Measurements from ENCODE around the gene CSRNP2. TPM values are rescaled to one million over a fixed set of nuclear protein-coding genes. Genes with fewer than 3 reads are reported as not detected.

Gene CSRNP2
- total and polyA plus RNA-seq, 2 of the 8 experiments (the other 6 are each of a cell fraction or from before 2014, with no cell fraction given), result 13.7 to 34.0 TPM

DNA sequence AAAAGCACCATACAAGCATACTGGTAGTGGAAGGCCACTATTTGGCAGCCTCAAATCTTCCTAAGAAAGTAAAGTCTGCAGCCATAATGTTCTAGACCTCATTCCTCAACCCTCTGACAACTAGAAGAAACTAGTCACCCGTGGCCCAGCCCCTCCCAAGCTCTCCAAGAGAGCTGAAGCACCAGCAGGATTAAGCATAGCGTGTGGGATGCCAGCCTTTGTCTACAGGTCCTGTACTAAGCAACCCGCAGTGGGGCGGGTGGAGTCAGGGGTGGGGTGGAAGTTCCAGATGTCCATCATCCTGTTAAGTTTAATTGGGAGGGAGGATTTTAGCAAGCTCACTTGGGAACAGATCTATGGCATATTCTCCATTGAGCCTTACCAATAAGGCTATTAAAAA lies 71.4 kb downstream of the CSRNP2 start:
- Histone ChIP-seq H3K4me1 (replicated peaks in 1 of 4; ENCODE audit: control insufficient read depth in 3 of 4, insufficient read depth in 4 of 4, low read length in 3 of 4) (peaks cover 0 to 4% (median 2%) of the 10 kb centered on the region in 4 experiments; a peak in 3 of 7 replicates), H3K18ac (ENCODE audit: extremely low read depth, low read length) (no peak overlapping the region), H3K79me2 (ENCODE audit: control insufficient read depth in 1 of 2, insufficient read depth in 2 of 2, low read length in 2 of 2) (peaks cover 0 to 56% of the 10 kb centered on the region in 2 experiments; a peak in 2 of 4 replicates), H3K27me3 (replicated peaks in 1 of 4; ENCODE audit: control insufficient read depth in 3 of 4, extremely low read depth in 1 of 4, insufficient read depth in 3 of 4, low read length in 3 of 4) (no peaks in the 10 kb centered on the region), H3K27ac (ENCODE audit: low read depth, low read length) (no peak overlapping the region), H4K5ac (ENCODE audit: insufficient read length, low read depth, low read length) (no peak overlapping the region), H2BK5ac (ENCODE audit: low read depth, low read length) (no peak overlapping the region), H3K9ac (replicated peaks in 1 of 4; ENCODE audit: extremely low read depth in 1 of 4, low read depth in 3 of 4, low read length in 3 of 4) (no peak overlapping the region), H2AK5ac (ENCODE audit: low read depth, low read length) (no peak overlapping the region), H2BK15ac (ENCODE audit: low read length) (no peak overlapping the region), H2BK12ac (ENCODE audit: low read depth, low read length) (no peak overlapping the region), H3K79me1 (ENCODE audit: low read depth, low read length) (peaks cover 2% of the 10 kb centered on the region; the same call in 1 of the 2 replicates), H2BK120ac (replicated peaks; ENCODE audit: low read depth, low read length) (no peak overlapping the region), H3K4me2 (ENCODE audit: insufficient read depth in 1 of 2, low read depth in 2 of 2, low read length in 2 of 2) (no peak overlapping the region), H4K91ac (replicated peaks; ENCODE audit: insufficient read length, low read length) (no peak overlapping the region), H3K23me2 (ENCODE audit: low read depth, low read length) (no peaks in the 10 kb centered on the region), H3K56ac (replicated peaks; ENCODE audit: insufficient read length, low read depth, low read length) (no peak overlapping the region), H3K23ac (ENCODE audit: insufficient read length) (no peak overlapping the region), H3K14ac (ENCODE audit: insufficient read length) (no peak overlapping the region), H4K20me1 (replicated peaks in 1 of 2; ENCODE audit: control insufficient read depth in 1 of 2, insufficient read depth in 2 of 2, low read length in 2 of 2) (no peaks in the 10 kb centered on the region), H2AFZ (ENCODE audit: low read length) (no peak overlapping the region), H3K4me3 (ENCODE audit: extremely low read depth in 1 of 4, insufficient read depth in 2 of 4, low read depth in 3 of 4, low read length in 4 of 4) (no peak overlapping the region), H3K9me3 (ENCODE audit: insufficient read depth in 2 of 2, low read depth in 1 of 2, low read length in 1 of 2) (no peaks in the 10 kb centered on the region), H3K4ac (replicated peaks; ENCODE audit: insufficient read length, low read depth, low read length) (no peak overlapping the region), H2BK20ac (ENCODE audit: low read length) (no peak overlapping the region), H4K8ac (ENCODE audit: extremely low read depth, insufficient read depth, low read length) (no peak overlapping the region), H3K36me3 (ENCODE audit: control insufficient read depth in 2 of 4, insufficient read depth in 4 of 4, low read length in 3 of 4) (peaks cover 0 to 4% (median 0%) of the 10 kb centered on the region in 4 experiments; a peak in 3 of 8 replicates)
- WGBS, 2 experiments (ENCODE audit: extremely low coverage in 1 of 2, insufficient coverage in 1 of 2, insufficient read length in 1 of 2, insufficient replicate concordance in 2 of 2, low coverage in 1 of 2, low lambda C conversion rate in 2 of 2, missing lambda C conversion rate in 1 of 2), result 86% methylated on average over 4 of the region's 4 CpGs; no CpG with 5 or more reads in 1 of the 2 experiments
- POLR2A ChIA-PET (ENCODE audit: partially characterized antibody), result interaction anchor here (0.6 to 3.3 kb wide), 4 partner anchors 14 to 324 kb away, joined by 3 to 12 read pairs (median 4); partner anchors contain the start of gene SLC11A2
- FAIRE-seq, result no peak
- no peak for DNase-seq (ENCODE audit: low read depth in 1 of 2, low spot score in 2 of 2)
- CTCF ChIA-PET (ENCODE audit: partially characterized antibody), result interaction anchor here (0.9 to 1.6 kb wide), 3 partner anchors 9 to 187 kb away, joined by 3 to 5 read pairs (median 3); no protein-coding TSS in a partner anchor
- TF ChIP-seq SP1 (IDR thresholded peaks at IDR 0.05; ENCODE audit: low read depth, low read length) (no peak), RFX5 (IDR thresholded peaks at IDR 0.05; ENCODE audit: borderline replicate concordance, low read depth, low read length) (no peak), SP4 (IDR thresholded peaks at IDR 0.05; ENCODE audit: low read length) (no peak), ATF2 (IDR thresholded peaks at IDR 0.05; ENCODE audit: low read length) (no peak), MAFK (IDR thresholded peaks at IDR 0.05; ENCODE audit: low read depth, low read length) (no peak), PHF8 (conservative IDR thresholded peaks at IDR 0.05; ENCODE audit: low read depth, low read length) (no peak), SUZ12 (IDR thresholded peaks at IDR 0.05; ENCODE audit: low read length) (no peak), POLR2AphosphoS5 (IDR thresholded peaks at IDR 0.05; ENCODE audit: low read depth, low read length) (no peak), BACH1 (IDR thresholded peaks at IDR 0.05; ENCODE audit: low read length) (no peak), KDM1A (IDR thresholded peaks at IDR 0.05; ENCODE audit: borderline replicate concordance, low read length) (no peak), SAP30 (IDR thresholded peaks at IDR 0.05; ENCODE audit: insufficient read depth, insufficient replicate concordance, low read length) (no peak), TCF12 (IDR thresholded peaks at IDR 0.05; ENCODE audit: low read depth, low read length) (no peak), EGR1 (IDR thresholded peaks at IDR 0.05; ENCODE audit: borderline replicate concordance, low read depth, low read length) (no peak)
